ENCODE results near the gene P3H4. TPM values are rescaled to one million over a fixed set of nuclear protein-coding genes. Genes with fewer than 3 reads are reported as not detected.
"Not testable (repeated sequence)": the region's sequence is repeated elsewhere in the genome, so short reads cannot be mapped to it uniquely, and the experiment has no call there.

P3H4 gene
- total and polyA plus RNA-seq, 2 donors (not counting 3 experiments of a cell fraction or from before 2014, with no cell fraction given) = 39.2 to 58.3 TPM

DNA sequence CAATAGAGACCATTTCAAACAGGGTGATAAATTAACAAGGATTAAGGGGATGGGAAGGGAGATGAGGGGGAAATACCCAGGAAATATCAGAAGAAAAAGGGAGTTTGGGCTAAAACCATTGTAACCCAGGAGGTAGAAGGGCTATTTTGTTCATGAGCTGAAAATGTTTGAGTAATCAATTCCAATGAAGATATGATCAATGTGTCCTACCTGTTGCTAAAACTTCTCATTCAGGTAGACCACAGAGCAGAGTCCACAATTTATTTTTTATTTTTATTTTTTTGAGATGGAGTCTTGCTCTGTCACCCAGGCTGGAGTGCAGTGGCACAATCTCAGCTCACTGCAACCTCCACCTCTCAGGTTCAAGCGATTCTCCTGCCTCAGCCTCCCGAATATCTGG is 27.7 kb upstream of the P3H4 start:
- CTCF ChIA-PET; H2AFZ ChIP-seq (ENCODE audit: low read depth, low read length); H4K20me1 ChIP-seq (replicated peaks; ENCODE audit: control insufficient read depth, extremely low read depth, insufficient read depth, low read length); intact Hi-C loops (cut with micrococcal nuclease); H3K79me2 ChIP-seq (ENCODE audit: control insufficient read depth, insufficient read depth, low read length); BruUV-seq (replicated peaks); dilution Hi-C loops (cut with MboI; ENCODE audit: extremely low pct_ligation_motif_present, low sequenced_read_pairs); H3K9me1 ChIP-seq (replicated peaks; ENCODE audit: control insufficient read depth, extremely low read depth, insufficient read depth, low read length); H3K4me3 ChIP-seq (replicated peaks in 1 of 3; ENCODE audit: insufficient read depth in 1 of 3, low read depth in 1 of 3, low read length in 3 of 3); H3K9me3 ChIP-seq (replicated peaks; ENCODE audit: control insufficient read depth, insufficient read depth, low read length); H3K9ac ChIP-seq (replicated peaks; ENCODE audit: extremely low read depth, insufficient read depth, low read length); FAIRE-seq; H3K27ac ChIP-seq (ENCODE audit: insufficient read depth, low read depth, low read length); DNase-seq (ENCODE audit: low read depth, low spot score); H3K4me1 ChIP-seq (ENCODE audit: control insufficient read depth, extremely low read depth, insufficient read depth, low read length); H3K36me3 ChIP-seq (ENCODE audit: control insufficient read depth in 2 of 2, extremely low read depth in 1 of 2, insufficient read depth in 2 of 2, low read length in 2 of 2); H3K27me3 ChIP-seq (ENCODE audit: control insufficient read depth in 2 of 2, insufficient read depth in 2 of 2, low read length in 2 of 2); H3K4me2 ChIP-seq (ENCODE audit: insufficient read depth, low read length); POLR2A ChIA-PET: not testable (repeated sequence)

DNA sequence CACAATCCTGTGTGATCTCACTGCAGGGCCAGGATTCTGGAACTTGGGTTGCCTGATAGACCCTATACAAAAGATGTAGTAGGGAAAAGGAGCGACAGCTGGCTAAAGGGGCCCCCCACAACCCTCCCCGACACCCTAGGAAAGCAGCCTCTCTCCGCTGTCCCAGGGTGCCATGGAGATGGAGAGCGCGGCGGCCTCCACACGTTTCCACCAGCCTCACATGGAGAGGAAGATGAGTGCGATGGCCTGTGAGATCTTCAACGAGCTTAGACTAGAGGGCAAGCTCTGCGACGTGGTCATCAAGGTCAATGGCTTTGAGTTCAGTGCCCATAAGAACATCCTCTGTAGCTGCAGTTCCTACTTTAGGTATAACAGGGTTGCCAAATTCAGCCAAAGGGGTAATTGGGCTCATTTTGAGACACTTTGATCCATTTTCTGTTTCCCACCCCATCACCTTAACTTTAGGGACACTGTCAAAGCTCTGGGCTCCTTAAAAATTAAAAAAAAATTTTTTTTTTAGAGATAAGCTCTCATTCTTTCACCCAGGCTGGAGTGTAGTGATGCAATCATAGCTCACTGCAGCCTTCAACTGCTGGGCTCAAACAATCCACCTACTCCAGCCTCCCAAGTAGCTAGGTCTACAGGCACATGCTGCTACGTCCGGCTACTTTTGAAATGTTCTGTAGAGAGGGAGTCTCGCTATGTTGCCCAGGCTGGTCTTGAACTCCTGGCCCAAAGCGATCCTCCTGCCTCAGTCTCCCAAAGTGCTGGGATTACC is 26.2 kb upstream of the P3H4 start, which contains the start of gene KLHL10:
TSS of gene KLHL10 (plus strand) at position 65 of the 778 bp plus-strand sequence. CDS start at position 173, 108 bp downstream.
- CTCF ChIA-PET = interaction anchor here (1.0 to 1.9 kb wide), 2 partner anchors 10 to 142 kb away, joined by 3 to 7 read pairs; no protein-coding TSS in a partner anchor
- POLR2A ChIA-PET = interaction anchor here (0.7 kb wide), 1 partner anchor 115 kb away, joined by 3 read pairs; no protein-coding TSS in a partner anchor
- Histone ChIP-seq H3K27ac (ENCODE audit: insufficient read depth, low read depth, low read length) (no peak within 1 kb of the TSS), H3K9me3 (replicated peaks; ENCODE audit: control insufficient read depth, insufficient read depth, low read length) (no peaks in the 10 kb centered on the region), H3K27me3 (ENCODE audit: control insufficient read depth in 2 of 2, insufficient read depth in 2 of 2, low read length in 2 of 2) (no peaks in the 10 kb centered on the region), H3K4me2 (ENCODE audit: insufficient read depth, low read length) (peak within 1 kb of the TSS; percentile 87), H3K9ac (replicated peaks; ENCODE audit: extremely low read depth, insufficient read depth, low read length) (no peak within 1 kb of the TSS), H3K9me1 (replicated peaks; ENCODE audit: control insufficient read depth, extremely low read depth, insufficient read depth, low read length) (no peaks in the 10 kb centered on the region), H2AFZ (ENCODE audit: low read depth, low read length) (peak within 1 kb of the TSS; percentile 100), H4K20me1 (replicated peaks; ENCODE audit: control insufficient read depth, extremely low read depth, insufficient read depth, low read length) (no peaks in the 10 kb centered on the region), H3K4me3 (replicated peaks in 1 of 3; ENCODE audit: insufficient read depth in 1 of 3, low read depth in 1 of 3, low read length in 3 of 3) (no peak within 1 kb of the TSS), H3K79me2 (ENCODE audit: control insufficient read depth, insufficient read depth, low read length) (peaks cover 3% of the 10 kb centered on the region), H3K36me3 (ENCODE audit: control insufficient read depth in 2 of 2, extremely low read depth in 1 of 2, insufficient read depth in 2 of 2, low read length in 2 of 2) (no peaks in the 10 kb centered on the region), H3K4me1 (ENCODE audit: control insufficient read depth, extremely low read depth, insufficient read depth, low read length) (peaks cover 5% of the 10 kb centered on the region)
- intact Hi-C loops (cut with micrococcal nuclease) (no loop called here), dilution Hi-C loops (cut with MboI; ENCODE audit: extremely low pct_ligation_motif_present, low sequenced_read_pairs) (no loop called here)
- FAIRE-seq (no peak), DNase-seq (ENCODE audit: low read depth, low spot score) (no peak)
- no TSS peak for BruUV-seq (replicated peaks)
- TF ChIP-seq EZH2 (IDR thresholded peaks at IDR 0.05; ENCODE audit: borderline replicate concordance, low read depth, low read length, severe bottlenecking) (no peak), MYC (IDR thresholded peaks at IDR 0.05; ENCODE audit: low read depth, low read length) (no peak), POLR2AphosphoS5 (IDR thresholded peaks at IDR 0.05; ENCODE audit: insufficient read depth, low read depth, low read length) (no peak), JUN (IDR thresholded peaks at IDR 0.05; ENCODE audit: borderline replicate concordance, insufficient read depth, insufficient read length, low read depth) (no peak), GATA2 (IDR thresholded peaks at IDR 0.05; ENCODE audit: insufficient read depth, insufficient read length, low read depth, low read length) (no peak), FOS (IDR thresholded peaks at IDR 0.05; ENCODE audit: borderline replicate concordance, insufficient read depth, low read length) (no peak), POLR2A (IDR thresholded peaks at IDR 0.05; ENCODE audit: low read depth, low read length) (no peak)
- TF ChIP-seq, protein P1, sequence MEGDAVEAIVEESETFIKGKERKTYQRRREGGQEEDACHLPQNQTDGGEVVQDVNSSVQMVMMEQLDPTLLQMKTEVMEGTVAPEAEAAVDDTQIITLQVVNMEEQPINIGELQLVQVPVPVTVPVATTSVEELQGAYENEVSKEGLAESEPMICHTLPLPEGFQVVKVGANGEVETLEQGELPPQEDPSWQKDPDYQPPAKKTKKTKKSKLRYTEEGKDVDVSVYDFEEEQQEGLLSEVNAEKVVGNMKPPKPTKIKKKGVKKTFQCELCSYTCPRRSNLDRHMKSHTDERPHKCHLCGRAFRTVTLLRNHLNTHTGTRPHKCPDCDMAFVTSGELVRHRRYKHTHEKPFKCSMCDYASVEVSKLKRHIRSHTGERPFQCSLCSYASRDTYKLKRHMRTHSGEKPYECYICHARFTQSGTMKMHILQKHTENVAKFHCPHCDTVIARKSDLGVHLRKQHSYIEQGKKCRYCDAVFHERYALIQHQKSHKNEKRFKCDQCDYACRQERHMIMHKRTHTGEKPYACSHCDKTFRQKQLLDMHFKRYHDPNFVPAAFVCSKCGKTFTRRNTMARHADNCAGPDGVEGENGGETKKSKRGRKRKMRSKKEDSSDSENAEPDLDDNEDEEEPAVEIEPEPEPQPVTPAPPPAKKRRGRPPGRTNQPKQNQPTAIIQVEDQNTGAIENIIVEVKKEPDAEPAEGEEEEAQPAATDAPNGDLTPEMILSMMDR (IDR thresholded peaks at IDR 0.05; ENCODE audit: extremely low read depth in 1 of 2, insufficient read depth in 1 of 2, low read depth in 1 of 2, low read length in 2 of 2) = no peak
- TF ChIP-seq, protein P2, sequence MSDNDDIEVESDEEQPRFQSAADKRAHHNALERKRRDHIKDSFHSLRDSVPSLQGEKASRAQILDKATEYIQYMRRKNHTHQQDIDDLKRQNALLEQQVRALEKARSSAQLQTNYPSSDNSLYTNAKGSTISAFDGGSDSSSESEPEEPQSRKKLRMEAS (IDR thresholded peaks at IDR 0.05; ENCODE audit: insufficient read depth, insufficient read length) = no peak

Measured in endothelial cell of umbilical vein (primary cell).